Cardiac muscle cell (in vitro differentiated cells and primary cell): ENCODE results near the gene TRANK1. TPM values are rescaled to one million over a fixed set of nuclear protein-coding genes. Genes with fewer than 3 reads are reported as not detected.

Experiments used
- DNase-seq, 2 donors: peaks; one replicate each; pipeline versions ENCODE4 v3.0.0 to v3.0.0-alpha.2; 2010 to 2017; ENCODE audit warnings: low read depth in 1 of 2, low spot score in 1 of 2
- H3K27ac ChIP-seq: fragments of 200-600 bp; sonication (generic); 2 replicates; pipeline ENCODE4 v1.5.1; 2016
- H3K27me3 ChIP-seq: fragments of 200-600 bp; sonication (generic); 2 replicates; pipeline ENCODE4 v1.6.0; 2016; ENCODE audit warnings: control low read depth
- H3K36me3 ChIP-seq: fragments of 200-600 bp; sonication (generic); 2 replicates; pipeline ENCODE4 v1.5.1; 2016; ENCODE audit warnings: control low read depth
- H3K4me1 ChIP-seq: fragments of 200-600 bp; sonication (generic); 2 replicates; pipeline ENCODE4 v1.8.1; 2017; ENCODE audit warnings: low read depth, mild to moderate bottlenecking, mixed run types
- H3K4me3 ChIP-seq: fragments of 200-600 bp; sonication (generic); 2 replicates; pipeline ENCODE4 v1.5.1; 2016; ENCODE audit warnings: mild to moderate bottlenecking
- H3K9me3 ChIP-seq: fragments of 200-600 bp; sonication (generic); 2 replicates; pipeline ENCODE4 v1.5.1; 2017; ENCODE audit warnings: low read depth, mild to moderate bottlenecking, control low read depth
- polyA plus RNA-seq: library from polyadenylated mRNA; unstranded; fragments of >200 nt; fragmentation: Nextera tagmentation; extraction: Ambion mirVana; gene quantifications from 2 replicates; pipeline ENCODE4 v1.2.1, GENCODE V29; 2016
- total RNA-seq: library from RNA; depleted of rRNA; stranded (reverse); fragments of >200 nt; gene quantifications from 2 replicates; pipeline ENCODE4 v1.2.3, GENCODE V29; 2016
- TF ChIP-seq, protein P1 (sequence below): IDR thresholded peaks from 2 replicates; pipeline ENCODE4 v1.5.1; 2012; ENCODE audit warnings: low read depth, mild to moderate bottlenecking, low read length

Gene TRANK1
- total and polyA plus RNA-seq, 2 experiments from 2014 or later, result 1.9 to 8.2 TPM

DNA sequence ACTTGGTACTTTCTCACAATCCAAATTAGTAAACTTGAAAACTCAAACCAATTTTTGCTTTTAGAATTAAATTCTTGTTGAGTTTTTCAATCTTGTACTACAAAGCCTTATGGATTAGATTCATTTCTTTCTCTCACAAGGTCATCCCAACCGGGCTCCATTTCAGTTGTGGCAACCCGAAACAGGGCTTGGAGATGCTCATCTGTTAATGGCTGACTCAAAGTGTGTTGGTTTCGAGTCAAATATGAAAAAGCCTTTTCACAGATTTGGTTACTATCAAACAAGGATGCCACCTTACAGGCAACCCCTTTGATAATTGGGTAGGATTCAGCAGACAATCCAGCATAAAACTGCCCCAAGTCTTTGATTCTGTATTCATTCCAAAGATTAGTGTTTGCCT, 46.3 kb upstream of the TRANK1 start:
- no peaks in the 10 kb centered on the region for H3K9me3 ChIP-seq
- H3K36me3 ChIP-seq, result peaks cover 11% of the 10 kb centered on the region
- peak overlapping the region; percentile 69 for H3K4me3 ChIP-seq
- H3K27ac ChIP-seq, result peak overlapping the region; percentile 98
- no peak for DNase-seq
- peaks cover 42% of the 10 kb centered on the region for H3K4me1 ChIP-seq
- TF ChIP-seq, protein P1, sequence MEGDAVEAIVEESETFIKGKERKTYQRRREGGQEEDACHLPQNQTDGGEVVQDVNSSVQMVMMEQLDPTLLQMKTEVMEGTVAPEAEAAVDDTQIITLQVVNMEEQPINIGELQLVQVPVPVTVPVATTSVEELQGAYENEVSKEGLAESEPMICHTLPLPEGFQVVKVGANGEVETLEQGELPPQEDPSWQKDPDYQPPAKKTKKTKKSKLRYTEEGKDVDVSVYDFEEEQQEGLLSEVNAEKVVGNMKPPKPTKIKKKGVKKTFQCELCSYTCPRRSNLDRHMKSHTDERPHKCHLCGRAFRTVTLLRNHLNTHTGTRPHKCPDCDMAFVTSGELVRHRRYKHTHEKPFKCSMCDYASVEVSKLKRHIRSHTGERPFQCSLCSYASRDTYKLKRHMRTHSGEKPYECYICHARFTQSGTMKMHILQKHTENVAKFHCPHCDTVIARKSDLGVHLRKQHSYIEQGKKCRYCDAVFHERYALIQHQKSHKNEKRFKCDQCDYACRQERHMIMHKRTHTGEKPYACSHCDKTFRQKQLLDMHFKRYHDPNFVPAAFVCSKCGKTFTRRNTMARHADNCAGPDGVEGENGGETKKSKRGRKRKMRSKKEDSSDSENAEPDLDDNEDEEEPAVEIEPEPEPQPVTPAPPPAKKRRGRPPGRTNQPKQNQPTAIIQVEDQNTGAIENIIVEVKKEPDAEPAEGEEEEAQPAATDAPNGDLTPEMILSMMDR, result no peak
- no peaks in the 10 kb centered on the region for H3K27me3 ChIP-seq

DNA sequence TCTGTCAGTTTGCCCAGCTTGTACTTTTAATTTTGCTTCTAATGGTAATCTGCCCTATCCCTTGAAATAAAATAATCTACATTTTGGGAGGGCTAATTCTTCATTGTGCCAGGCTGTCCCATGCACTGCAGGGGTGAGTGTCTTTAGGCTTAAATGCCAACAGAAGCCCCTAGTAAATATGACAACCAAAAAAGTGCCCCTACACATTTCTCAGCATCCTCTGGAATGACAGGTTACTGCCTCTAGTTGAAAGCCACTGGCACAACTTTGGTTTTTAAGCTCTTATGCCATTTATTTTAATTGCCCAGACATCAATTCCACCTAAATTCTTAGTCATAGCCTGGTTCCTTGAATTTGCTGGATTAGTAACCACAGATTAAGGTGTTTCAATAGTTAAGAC, 44.7 kb upstream of the TRANK1 start:
- Histone ChIP-seq H3K4me1 (peaks cover 41% of the 10 kb centered on the region), H3K9me3 (no peaks in the 10 kb centered on the region), H3K27ac (no peak overlapping the region), H3K36me3 (peaks cover 24% of the 10 kb centered on the region), H3K4me3 (peak overlapping the region; percentile 69), H3K27me3 (no peaks in the 10 kb centered on the region)
- TF ChIP-seq, protein P1, result no peak
- DNase-seq, result no peak

DNA sequence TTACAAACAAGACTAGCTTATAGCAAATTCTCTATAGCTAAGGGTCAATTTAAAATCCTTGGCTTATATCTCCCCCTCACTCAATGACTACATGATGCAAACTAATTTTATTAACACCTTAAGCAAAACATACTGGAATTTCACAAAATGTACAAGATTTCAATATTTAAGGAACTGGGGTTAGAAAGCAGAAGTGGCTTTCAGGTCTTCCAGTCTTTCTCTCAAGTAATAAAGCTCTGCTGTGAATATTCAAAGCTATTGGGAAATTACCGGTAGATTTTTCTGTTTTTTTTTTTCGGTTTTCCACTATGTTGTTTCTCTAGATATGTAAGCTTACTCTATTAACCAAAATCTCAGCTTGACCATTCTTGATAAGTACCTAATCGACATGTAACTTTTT, 44.2 kb upstream of the TRANK1 start:
- Histone ChIP-seq H3K4me1 (peaks cover 35% of the 10 kb centered on the region), H3K4me3 (peak overlapping the region; percentile 69), H3K9me3 (no peaks in the 10 kb centered on the region), H3K36me3 (peaks cover 29% of the 10 kb centered on the region), H3K27ac (no peak overlapping the region), H3K27me3 (no peaks in the 10 kb centered on the region)
- TF ChIP-seq, protein P1, result no peak
- no peak for DNase-seq

DNA sequence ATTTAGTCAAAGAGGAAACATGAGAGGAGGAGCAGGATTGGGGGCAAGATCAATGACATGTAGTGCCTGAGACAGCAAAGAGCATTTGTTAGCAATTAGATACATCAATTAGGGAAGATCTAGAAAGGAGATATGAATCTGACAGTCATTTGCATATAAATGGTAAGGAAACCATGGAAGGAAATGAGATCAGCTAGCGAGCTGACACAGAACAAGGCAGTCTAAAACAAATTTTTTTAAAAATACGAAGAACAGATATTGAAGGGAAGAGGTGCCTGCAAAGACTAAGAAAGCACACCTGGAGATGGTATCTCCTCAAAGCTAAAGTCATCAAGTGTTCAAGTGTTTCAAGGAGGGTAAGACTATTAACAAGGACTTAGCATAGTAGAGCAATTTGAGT, 43.5 kb upstream of the TRANK1 start:
- Histone ChIP-seq H3K9me3 (no peaks in the 10 kb centered on the region), H3K36me3 (peaks cover 34% of the 10 kb centered on the region), H3K27me3 (no peaks in the 10 kb centered on the region), H3K4me3 (peak overlapping the region; percentile 69), H3K27ac (no peak overlapping the region), H3K4me1 (peaks cover 35% of the 10 kb centered on the region)
- no peak for DNase-seq
- TF ChIP-seq, protein P1, result no peak

DNA sequence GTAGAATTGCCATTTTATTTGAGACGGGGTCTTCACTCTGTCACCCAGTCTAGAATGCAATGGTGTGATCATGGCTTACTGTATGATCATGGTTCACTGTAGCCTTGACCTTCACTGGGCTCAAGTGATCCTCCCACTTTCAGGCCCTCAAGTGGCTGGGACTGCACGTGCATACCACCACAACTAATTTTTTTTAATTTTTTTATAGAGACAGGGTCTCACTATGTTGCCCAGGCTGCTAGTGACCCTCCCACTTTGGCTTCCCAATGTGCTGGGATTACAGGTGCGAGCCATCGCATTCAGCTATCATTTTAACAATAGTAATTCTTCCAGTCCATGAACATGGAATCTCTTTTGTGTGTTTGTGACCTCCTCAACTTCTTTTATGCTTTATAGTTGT, 36.2 kb upstream of the TRANK1 start:
- H3K36me3 ChIP-seq, result peaks cover 23% of the 10 kb centered on the region
- DNase-seq, result no peak
- H3K4me1 ChIP-seq, result no peaks in the 10 kb centered on the region
- H3K27ac ChIP-seq, result no peak overlapping the region
- no peaks in the 10 kb centered on the region for H3K27me3 ChIP-seq
- H3K4me3 ChIP-seq, result no peak overlapping the region
- no peaks in the 10 kb centered on the region for H3K9me3 ChIP-seq
- TF ChIP-seq, protein P1, result no peak

DNA sequence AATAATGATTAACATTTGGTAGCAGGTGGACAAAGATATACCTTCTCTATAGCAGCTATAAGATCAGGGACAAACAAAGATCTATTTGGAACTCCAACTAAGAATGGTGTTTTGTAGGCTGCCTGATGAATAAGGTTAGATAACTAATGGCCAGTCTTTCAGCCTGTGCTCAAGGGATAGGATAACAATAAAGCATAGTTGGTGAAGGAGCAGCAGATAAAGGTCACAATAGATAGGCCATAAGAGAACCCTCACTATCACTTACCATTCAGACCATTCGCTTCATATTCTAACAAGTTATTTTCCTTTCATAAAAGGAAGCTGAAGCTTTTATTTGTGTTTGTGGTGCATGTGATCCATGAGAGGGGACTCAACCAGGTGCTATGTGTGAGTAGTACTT, 28.3 kb upstream of the TRANK1 start:
- no peak for DNase-seq
- TF ChIP-seq, protein P1, result no peak
- Histone ChIP-seq H3K36me3 (no peaks in the 10 kb centered on the region), H3K4me1 (peaks cover 30% of the 10 kb centered on the region), H3K9me3 (no peaks in the 10 kb centered on the region), H3K27me3 (no peaks in the 10 kb centered on the region), H3K27ac (no peak overlapping the region), H3K4me3 (no peak overlapping the region)
